ELF-1 (cell line): Measurements from ENCODE around the gene SPTB.
A peak's percentile ranks its signal among the peaks of the same experiment; 100 is the strongest.

Experiments used
- DNase-seq: peaks from one replicate; pipeline ENCODE4 v3.0.0-alpha.2; 2016; ENCODE audit warnings: low read depth, low spot score

The SPTB gene

DNA sequence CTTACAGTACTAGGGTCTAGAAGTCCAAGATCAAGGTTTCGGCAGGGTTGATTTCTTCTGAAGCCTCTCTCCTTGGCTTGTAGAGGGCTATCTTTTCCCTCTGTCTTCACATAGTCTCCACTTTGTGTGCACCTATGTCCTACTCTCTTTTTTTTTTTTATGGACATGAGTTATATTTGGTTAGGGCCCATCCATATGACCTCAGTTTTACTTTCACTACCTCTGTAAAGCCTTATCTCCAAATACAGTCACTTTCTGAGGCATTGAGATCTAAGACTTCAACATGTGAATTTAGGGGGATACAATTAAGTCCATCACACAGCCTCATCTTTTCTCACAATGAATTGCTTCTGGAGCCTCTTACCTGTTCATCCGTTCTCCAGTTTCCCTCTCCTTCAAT, 5.9 kb upstream of the SPTB start:
- no peak for DNase-seq

DNA sequence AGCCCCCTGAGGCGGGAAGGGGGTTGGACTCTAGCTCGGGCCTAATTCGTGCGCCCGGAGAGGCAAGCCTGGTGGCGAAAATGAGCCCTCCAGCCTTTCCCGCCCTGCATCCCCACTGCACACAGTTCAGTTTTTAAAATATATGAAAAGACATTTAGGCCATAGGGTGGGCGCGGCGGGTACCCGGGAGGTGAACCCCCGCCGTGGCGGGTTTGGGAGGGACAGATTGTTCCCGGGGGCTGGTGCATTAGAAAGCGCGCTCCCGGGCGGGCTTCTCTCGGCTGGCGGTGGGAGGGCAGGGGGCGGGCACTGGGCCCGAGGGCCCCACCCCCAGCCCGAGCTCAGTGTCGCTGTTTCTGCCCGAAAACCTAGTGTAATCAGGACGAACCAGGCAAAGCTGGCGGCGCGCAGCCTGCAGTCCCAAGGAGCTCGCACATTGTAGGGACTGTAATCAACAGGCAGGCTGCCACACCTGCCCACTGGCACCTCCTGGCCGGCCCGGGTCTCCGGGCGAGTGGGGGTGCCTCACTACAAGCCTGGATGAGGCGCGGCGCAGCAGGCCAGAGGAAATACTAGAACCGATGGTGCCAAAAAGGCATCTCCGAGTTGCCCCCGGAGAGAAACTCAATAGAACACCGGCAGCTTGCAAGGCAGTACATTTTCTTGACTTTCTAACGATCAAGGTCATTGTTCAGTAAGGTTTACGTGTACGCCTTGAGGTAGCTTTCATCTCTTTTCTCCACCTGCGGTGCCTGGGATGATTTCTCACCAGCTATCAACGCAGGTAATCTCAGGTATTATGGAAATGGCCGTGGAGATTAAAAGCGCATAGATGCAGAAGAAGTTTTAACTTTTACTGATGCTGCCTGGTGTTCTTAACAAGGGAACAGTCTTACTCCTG, 764 bp upstream of the SPTB start:
- DNase-seq, result peak; percentile 83

DNA sequence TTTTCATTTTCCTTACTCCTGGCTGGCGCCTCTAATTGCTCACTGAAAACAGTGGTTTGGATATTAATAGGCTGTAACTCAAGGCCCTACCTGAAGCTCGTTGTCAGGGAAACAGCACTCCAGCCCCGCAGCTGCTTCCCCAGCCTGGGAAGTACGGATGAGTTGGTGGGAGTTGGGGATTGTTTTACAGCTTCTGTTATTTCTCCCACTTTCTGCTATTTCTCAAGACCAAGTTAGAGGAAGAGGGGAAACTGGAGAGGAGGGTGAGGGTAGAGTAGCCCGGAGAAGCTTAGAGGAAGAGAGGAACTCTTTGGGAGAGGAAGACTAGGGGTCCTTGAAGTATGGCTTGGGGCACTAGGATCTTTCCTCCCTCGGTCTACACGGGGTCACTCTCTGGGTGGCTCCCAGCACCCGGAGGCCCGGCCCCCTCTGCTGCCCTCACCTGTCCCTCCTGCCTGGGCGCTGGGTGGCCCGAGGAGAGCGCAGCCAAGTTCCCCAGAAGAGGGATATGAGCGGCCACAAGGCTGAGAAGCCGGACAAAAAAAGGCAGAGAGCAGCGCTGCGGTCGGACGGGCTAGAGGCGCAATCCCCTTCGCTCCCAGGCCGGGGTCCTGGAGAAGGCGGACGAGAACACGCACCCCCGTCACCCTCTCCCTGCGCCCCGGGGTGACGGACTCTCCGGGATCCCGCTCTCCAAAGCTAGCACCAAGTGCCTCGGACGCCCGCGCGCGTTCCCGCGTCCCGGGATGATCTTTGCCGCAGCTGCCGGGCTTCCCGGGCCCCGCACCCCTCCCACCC, 671 bp downstream of the SPTB start:
- DNase-seq, result peak; percentile 39

DNA sequence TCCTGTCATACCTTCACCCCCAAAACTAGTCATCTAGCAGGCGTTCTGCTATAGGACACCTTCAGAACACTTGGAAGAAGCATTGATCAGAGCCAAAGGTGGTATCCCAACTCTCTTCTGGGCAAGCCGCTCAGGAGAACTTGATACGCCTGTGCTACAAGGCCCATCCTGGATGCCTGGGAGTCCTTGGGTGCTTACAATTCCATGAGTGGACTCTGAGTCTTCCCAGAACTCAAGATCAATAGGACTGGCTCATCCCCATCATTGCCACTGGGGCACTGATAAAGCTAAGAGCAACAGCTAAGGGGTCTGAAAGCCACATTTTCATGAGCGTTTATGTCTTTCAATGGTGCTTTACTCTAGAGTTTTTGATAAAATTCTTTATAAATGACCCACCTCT, 1.9 kb downstream of the SPTB start:
- DNase-seq, result no peak

DNA sequence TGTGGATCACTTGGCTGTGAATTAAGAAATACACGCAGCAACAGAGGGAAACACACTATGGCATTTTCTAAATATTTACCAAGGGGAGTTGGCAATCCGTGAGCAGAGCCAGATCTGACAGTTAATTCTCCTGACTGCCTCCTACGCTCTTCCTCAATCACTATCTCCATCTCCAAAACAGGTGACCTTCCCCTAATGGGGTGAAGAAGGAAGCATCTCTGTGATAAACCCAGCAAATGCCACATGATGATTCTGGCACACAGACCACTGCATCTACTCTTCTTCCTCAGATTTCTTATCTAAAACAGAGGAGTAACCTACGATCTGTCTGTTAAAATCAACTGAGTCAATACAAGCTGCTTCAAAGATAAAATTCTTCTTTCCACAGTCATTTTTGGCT, 4.4 kb downstream of the SPTB start:
- no peak for DNase-seq

DNA sequence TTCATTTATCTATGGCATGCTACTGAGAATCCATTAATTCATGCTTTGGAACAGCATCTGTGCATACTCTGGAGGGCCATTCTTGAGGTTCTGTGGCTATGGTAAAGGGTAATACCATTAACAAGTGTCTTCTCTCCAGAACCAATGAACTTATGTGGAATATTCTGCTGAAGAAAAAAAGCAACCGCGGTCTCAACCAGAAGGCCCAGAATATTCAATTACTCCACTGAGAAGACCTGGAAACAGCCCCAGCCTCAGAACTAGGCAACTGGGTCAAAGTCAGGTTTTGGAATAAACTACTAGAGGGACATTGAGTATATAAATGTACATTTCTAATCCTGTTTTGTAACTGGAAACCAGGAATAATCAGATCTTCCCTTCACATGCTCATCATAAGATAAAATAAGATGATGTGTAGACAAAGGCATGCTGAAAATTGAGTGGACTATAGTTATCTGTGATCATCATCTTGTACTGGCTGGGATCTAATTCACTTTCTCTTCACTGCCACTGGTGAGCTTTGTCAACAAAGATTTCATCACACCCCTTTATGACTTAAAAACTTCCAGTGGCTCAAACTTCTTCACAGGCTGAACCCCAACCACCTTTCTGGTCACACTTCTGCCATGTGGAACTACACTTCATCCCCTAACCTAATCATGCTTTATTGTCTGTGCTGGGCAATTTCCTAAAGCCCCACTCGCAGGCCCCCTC, 6.0 kb downstream of the SPTB start:
- DNase-seq, result no peak

DNA sequence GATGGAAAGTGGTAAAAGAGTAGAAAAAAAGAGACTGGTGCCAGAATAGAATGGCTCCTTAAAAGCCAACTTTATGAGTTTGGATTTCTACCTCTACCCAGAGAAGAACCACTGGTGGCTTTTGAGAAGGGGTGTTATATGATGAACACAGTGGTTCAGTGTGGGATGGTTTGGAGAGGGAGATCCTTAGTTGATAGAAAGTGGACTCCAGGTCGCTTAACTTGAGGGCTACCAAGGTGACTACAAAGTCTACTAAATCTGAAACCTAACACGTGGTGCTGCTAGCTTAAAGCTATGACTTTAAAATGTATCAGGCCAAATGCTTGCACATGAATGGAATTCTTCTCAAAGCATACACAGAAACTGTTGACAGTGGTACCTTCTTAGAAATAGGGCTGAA, 8.4 kb downstream of the SPTB start:
- DNase-seq, result no peak

DNA sequence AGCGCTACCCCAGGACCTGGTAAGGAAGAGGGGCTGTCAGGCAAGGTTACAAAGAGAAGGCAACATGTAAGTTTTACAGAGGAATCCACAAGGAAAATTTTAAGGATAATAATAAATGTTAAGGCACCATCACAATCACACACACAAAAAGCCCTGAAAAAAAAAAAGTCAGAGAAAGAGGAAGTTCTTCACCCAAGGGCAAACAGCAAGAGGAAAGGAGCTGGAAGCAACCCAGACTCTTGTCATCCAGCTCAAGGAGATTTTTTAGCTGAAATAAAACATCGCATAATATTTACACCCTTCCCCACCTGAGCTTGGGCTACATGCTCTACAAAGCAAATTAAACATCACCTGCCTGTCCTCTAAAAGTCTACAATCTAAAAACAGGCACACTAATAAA, 9.5 kb downstream of the SPTB start:
- DNase-seq, result no peak

DNA sequence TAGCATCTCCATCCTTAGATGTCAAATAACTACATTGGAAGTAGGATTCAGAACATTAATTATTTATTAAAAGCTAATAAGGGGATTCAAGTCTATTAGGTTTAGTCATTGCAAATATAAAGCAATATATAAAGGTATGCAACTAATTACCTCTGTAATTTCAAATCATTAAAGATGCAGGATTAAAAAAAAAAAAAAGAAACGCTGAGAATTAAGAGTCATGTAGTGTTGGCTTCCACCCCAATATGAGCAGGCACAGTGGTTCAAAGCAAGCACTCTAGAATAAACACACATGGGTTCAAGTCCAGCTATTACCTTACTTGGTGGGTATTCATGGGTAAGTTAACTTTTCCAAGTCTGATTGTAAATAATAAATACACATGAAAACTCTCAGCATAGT, 10.9 kb downstream of the SPTB start:
- DNase-seq, result no peak

DNA sequence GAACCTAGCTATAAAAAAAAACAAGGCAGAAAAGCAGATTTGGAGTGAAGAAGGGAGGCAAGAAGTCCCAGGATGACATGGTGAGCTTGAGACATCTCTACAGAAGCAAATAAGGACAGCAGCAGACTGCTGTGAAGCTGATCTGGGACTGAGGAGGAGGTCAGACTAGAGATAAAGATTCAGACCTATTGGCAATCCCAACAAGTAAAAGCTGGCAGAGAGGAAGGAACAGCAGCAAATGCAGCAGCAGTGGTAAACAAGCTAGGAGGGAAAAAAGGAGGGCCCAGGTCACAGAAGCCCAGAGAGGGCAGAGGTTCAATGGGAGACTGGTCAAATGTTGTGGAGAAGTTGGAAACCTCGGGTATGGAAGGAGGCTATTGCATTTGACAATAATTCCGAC, 11.3 kb downstream of the SPTB start:
- DNase-seq, result no peak

DNA sequence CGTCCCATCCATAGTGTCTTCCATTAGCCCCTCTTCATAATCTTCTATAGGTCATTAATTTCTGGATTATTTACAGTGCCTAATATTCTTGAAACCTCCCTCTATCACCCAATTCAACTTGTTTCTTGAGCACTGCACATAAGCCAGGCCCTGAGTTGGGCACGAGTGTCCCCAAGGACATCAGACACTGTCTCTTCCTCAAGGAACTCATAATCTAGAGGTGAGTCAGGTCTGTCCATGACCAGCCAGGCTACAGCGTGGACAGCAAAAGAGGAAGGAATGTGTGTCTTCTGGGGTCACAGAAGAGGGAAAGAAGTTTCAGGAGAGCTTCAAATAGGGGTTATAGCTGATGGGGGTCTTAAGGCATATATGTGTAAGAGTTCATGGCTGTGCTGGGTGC, 12.5 kb downstream of the SPTB start:
- DNase-seq, result no peak

DNA sequence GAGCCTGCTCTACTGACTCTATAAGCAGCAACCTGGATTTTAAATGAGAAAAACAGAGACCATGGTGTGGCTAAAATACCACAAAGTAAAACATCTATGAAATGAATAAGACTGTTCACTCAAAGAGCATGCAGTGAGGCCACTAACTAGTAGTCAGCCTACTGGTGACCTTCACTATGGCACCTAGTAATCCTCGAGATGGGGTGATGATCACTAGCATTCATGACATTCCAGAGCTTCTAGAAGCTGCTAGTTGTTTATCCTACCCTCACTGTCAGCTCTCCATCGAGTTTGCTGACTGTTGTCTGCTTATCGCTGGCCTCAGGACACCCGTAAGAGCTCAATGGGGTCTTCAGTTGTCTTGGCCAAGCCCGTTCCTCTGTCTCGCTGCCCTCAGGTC, 13.7 kb downstream of the SPTB start:
- DNase-seq, result peak; percentile 29

DNA sequence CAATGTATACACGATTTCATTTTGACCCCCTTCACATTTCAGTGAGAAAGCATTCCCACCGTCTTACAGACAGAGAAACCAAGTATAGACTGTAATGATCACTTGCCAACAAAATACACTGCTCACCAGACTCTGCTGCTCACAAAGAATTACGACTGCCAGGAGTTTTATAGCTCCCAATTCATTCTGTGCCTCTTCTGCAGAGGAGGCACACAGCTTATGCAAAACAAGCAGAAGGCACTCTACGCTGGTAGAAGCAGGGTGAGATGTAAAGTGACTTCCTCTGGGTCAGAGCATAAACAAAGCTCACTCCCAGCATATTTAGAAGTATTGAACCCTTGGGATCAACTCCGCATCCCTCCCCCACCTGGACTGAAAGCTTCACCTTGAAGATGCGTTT, 14.6 kb downstream of the SPTB start:
- no peak for DNase-seq

DNA sequence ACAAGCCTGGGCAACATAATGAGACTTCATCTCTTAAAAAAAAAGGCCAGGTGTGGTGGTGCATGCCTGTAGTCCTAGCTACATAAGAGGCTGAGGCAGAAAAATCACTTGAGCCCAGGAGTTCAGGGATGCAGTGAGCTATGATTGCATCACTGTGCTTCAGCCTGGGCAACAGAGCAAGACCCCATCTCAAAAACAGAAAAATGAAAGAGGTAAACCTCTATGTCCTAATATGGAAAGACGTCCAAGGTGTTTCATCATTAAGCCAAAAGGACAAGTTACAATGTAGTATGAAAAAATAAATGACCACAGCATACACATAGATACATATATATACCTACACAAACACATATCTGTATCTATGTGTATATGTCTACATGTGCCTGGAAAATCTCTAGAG, 15.4 kb downstream of the SPTB start:
- DNase-seq, result no peak

DNA sequence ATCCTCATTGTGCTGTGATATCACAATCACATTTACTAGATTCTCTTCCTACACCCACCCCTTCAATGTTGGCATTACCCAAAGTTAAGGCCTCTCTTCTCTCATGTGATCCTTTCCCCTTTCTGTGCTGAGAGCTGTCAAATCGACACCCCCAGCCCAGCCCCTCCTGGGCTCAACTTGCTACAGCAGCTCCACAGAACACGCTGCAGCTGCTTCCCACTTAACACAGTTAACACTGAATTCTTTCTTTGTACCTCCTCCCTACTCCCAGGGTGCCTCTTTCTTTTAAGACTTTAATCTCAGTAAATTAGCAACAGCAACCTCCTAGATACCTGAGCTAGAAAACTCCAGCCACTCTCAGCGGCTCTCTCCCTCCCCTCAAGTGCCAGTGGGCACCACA, 17.8 kb downstream of the SPTB start:
- DNase-seq, result peak; percentile 26

DNA sequence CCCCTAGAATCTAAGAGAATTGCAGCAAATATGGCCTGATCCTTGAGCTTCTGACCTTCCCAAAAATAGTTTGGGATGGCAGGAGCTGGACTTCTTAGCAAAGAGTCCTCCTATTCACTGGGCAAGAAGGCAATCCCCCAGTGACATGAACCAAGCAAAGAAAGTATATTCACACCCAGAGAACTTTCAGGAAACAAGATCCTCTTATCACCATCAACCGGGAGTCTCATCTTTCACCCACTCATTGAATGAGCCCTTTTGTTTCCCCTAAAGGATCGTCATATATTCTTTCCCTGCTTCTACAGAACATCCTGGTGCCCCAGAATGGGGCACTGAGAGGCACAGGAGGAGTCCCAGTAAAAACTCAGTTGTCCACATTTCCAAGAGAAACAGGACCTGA, 19.7 kb downstream of the SPTB start:
- DNase-seq, result no peak

DNA sequence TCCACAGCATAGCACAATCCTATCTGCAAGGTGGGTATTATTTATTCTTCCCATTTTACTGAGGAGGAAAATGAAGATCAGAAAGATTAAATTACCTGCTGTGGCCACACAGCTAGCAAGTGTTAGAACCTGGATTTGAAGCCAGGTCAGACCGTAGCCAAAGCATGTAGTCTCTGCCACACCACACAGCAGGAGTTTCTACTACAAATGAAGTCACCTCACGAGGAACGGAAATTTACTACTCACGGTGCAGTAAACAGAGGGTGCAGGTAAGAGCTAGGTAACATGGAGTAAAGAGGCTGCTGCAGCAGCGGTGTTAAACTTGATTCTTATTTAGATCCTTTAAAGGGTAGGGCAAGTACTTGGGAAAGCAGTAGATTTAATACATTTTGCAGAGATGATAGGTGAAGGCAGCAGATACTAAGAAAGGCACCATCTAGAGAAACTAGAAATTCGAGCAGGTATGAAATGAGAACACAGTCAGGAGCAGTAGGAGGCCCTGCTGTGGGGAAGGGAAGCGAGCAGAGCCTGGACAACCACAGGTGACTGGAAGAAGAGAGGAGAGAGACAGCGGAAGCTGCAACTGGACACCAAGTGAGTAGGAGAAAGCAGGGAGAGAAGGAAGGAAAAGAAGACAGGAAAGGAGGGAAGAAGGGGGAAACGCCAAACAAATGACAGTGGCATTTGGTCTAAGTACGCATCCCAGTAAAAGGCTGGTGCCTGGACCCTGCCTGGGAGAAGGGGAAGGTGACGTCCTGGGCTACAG, 21.5 kb downstream of the SPTB start:
- DNase-seq, result no peak

DNA sequence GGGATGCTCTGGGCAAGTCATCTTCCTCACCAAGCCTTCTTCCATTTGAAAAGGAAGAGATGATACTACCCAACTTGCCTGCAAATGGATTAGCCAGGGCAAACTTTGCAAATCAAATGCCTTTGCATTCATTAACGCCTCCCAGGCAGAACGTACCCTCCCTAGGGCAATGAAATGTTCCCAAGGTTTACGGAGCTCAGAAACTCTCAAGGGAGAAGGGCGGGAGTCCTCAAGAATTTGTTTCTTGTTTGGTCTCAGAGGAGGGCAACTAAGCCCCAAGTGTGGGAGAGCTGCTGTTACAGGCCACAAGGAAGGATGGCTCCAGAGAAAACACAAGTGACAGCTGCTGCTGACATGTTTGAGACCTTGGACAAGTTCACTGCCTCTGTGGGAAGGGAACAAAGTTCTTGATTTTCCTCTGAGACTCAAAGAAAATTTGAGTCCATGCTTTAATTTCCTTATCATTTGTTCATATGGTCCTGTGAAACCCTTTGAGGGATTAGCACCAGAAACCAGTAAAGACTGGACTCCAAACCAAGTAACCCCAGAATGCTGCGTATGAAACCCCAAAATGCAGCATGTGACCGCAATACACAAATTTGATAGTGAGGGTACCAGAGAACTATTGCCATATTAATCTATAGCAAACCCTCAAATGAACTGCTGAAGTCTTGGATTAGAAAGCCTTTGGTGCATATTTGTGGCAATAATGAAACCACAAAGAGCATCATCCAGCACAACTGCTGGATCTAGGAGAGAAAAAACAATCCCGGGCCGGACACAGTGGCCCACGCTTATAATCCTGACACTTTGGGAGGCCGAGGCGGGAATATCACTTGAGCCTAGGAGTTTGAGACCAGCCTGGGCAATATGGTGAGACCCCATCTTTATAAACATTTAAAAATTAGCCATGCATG, 22.9 kb downstream of the SPTB start:
- peak; percentile 47 for DNase-seq

DNA sequence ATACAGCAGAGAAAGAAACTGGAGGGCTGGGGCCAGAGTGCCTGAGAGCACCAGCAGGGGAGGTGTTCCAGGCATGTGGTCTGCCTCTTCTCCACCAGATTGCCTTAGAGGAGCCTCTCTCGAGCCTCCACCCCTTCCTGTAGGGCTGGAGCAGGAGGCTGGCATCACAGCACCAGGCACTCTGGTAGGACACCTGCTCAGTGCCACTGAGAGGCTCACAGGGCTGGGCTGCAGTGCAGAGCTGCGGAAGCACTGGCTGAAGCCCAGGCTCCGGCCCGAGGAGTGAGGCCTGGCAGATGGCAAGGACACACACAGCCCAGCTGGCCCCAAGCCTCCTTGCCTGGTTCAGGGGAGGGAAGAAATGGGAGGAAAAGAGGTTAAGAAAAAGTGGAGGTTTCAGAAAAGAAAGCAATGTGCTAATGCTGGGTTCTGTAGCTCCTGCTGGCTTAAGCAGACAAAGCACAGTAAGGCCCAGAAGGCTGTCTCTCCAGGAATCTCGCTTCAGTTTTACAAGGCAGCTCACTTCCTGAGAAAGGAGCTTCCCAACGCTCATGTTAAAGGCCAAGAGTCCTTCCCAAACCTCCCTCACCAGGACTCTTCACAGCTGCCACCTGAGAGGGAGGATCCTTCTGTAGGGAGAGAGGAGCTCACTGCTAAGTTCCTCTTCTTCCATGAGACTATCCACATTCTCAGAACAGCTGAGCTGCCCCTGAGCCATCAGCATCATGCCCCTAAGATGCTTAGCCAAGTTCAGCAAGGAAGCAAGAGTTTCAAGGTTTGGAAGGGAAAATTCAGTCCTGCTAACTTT, 23.8 kb downstream of the SPTB start:
- DNase-seq, result peak; percentile 38
